B cell (primary cell): ENCODE measurements around the gene PINLYP. TPM values are rescaled to one million over a fixed set of nuclear protein-coding genes. Genes with fewer than 3 reads are reported as not detected.
"Not testable (repeated sequence)": the region's sequence is repeated elsewhere in the genome, so short reads cannot be mapped to it uniquely, and the experiment has no call there.

ENCODE experiments used
- ATAC-seq: fragments of 200-7000 bp; cut with Tn5 transposase; one replicate; pipeline ENCODE4 v1.10.0; 2021; ENCODE audit warnings: low read depth, mild to moderate bottlenecking, moderate number of reproducible peaks, moderate library complexity
- CTCF ChIA-PET: fragments of 350-600 bp; sonication (Branson Sonifier 250); formaldehyde crosslinking; loops from one replicate; lab custom pipeline; 2021; ENCODE audit warnings: antibody characterized with exemption, inconsistent platforms; lab: Charles Lee
- POLR2A ChIA-PET: fragments of 350-600 bp; sonication (Branson Sonifier 250); formaldehyde crosslinking; loops from one replicate; lab custom pipeline; 2021; ENCODE audit warnings: antibody characterized with exemption; lab: Charles Lee
- DNase-seq: peaks from one replicate; pipeline ENCODE4 v3.0.0; 2013
- H2AFZ ChIP-seq: 2 replicates; pipeline ENCODE4 v1.6.1; 2012; ENCODE audit warnings: mild to moderate bottlenecking, low read depth, low read length; ENCODE audit not compliant: insufficient read depth, poor library complexity, severe bottlenecking
- H3K27ac ChIP-seq, 2 donors: 1 replicate in 1 of 2; 2 replicates in 1 of 2; pipeline ENCODE4 v1.5.1; 2012 to 2013; ENCODE audit warnings: low read length in 2 of 2, mild to moderate bottlenecking in 2 of 2, moderate library complexity in 1 of 2
- H3K27me3 ChIP-seq, 4 experiments: fragments of 200-600 bp in 1 of 4; sonication (generic) in 1 of 4; replicated peaks in 1 of 4; 1 replicate in 2 of 4; 2 replicates in 2 of 4; pipeline versions ENCODE4 v1.6.1 to v1.7.0; 2013 to 2016; ENCODE audit warnings: low read length in 3 of 4, mild to moderate bottlenecking in 2 of 4, mixed read lengths in 1 of 4, moderate library complexity in 1 of 4; ENCODE audit not compliant: insufficient read depth in 4 of 4, control insufficient read depth in 3 of 4; ENCODE audit errors: control extremely low read depth in 1 of 4
- H3K36me3 ChIP-seq, 2 experiments: replicated peaks in 1 of 2; 1 replicate in 1 of 2; 2 replicates in 1 of 2; pipeline versions ENCODE4 v1.6.1 to v1.7.1; 2013; ENCODE audit warnings: low read length in 1 of 2; ENCODE audit not compliant: insufficient read depth in 2 of 2, control insufficient read depth in 1 of 2; ENCODE audit errors: control extremely low read depth in 1 of 2, extremely low read depth in 1 of 2
- H3K4me1 ChIP-seq, 2 donors: fragments of 200-600 bp in 1 of 2; sonication (generic) in 1 of 2; 1 replicate in 1 of 2; 2 replicates in 1 of 2; pipeline versions ENCODE4 v1.5.1 to v1.6.1; 2013 to 2017; ENCODE audit warnings: low read length in 2 of 2; ENCODE audit not compliant: control insufficient read depth in 2 of 2, insufficient read depth in 2 of 2
- H3K4me2 ChIP-seq: replicated peaks from 2 replicates; pipeline ENCODE3; 2012; ENCODE audit warnings: mild to moderate bottlenecking, low read depth, low read length; ENCODE audit not compliant: poor library complexity, severe bottlenecking
- H3K4me3 ChIP-seq, 5 experiments: fragments of 200-600 bp in 1 of 5; sonication (generic) in 1 of 5; 1 replicate in 3 of 5; 2 replicates in 2 of 5; pipeline versions ENCODE4 v1.5.1 to v1.7.0; 2011 to 2016; ENCODE audit warnings: low read length in 4 of 5, mild to moderate bottlenecking in 4 of 5, low read depth in 2 of 5, control low read depth in 1 of 5, moderate library complexity in 1 of 5; ENCODE audit not compliant: insufficient read depth in 1 of 5; ENCODE audit errors: control extremely low read depth in 1 of 5, extremely low read depth in 1 of 5
- H3K79me2 ChIP-seq: fragments of 200-600 bp; sonication (generic); one replicate; pipeline ENCODE4 v1.6.0; 2016; ENCODE audit warnings: low read length; ENCODE audit not compliant: control insufficient read depth, insufficient read depth
- H3K9ac ChIP-seq: fragments of 200-600 bp; sonication (generic); 2 replicates; pipeline ENCODE4 v1.6.1; 2017; ENCODE audit warnings: mild to moderate bottlenecking, low read length, moderate library complexity
- H3K9me3 ChIP-seq, 3 donors: one replicate each; pipeline versions ENCODE4 v1.6.1 to v1.7.1; 2013; ENCODE audit warnings: low read length in 2 of 3; ENCODE audit not compliant: control insufficient read depth in 2 of 3, insufficient read depth in 1 of 3; ENCODE audit errors: control extremely low read depth in 1 of 3
- H4K20me1 ChIP-seq: 2 replicates; pipeline ENCODE4 v1.6.0; 2012; ENCODE audit warnings: mild to moderate bottlenecking, low read length; ENCODE audit not compliant: insufficient read depth, control insufficient read depth, poor library complexity, severe bottlenecking
- H3K27ac Mint-ChIP-seq: one replicate; pipeline ENCODE4 v1.8.0; 2021; ENCODE audit warnings: mixed read lengths
- H3K27me3 Mint-ChIP-seq: one replicate; pipeline ENCODE4 v1.8.0; 2021; ENCODE audit warnings: mixed read lengths
- H3K4me1 Mint-ChIP-seq: one replicate; pipeline ENCODE4 v1.8.0; 2021; ENCODE audit warnings: mixed read lengths
- H3K4me3 Mint-ChIP-seq: one replicate; pipeline ENCODE4 v1.8.0; 2021; ENCODE audit warnings: mixed read lengths
- H3K9me3 Mint-ChIP-seq: one replicate; pipeline ENCODE4 v1.8.0; 2022; ENCODE audit warnings: mixed read lengths; ENCODE audit not compliant: insufficient read depth
- EZH2 ChIP-seq: IDR thresholded peaks from 2 replicates; pipeline ENCODE4 v1.6.1; 2012; ENCODE audit warnings: borderline replicate concordance, low read depth, mild to moderate bottlenecking, moderate library complexity, low read length; ENCODE audit not compliant: insufficient read depth, poor library complexity, severe bottlenecking
- WGBS: methylation state at CpG from one replicate; pipeline ENCODE4 v1.1.5; 2013; ENCODE audit warnings: missing lambda C conversion rate; ENCODE audit not compliant: insufficient coverage; 5-methylcytosine and 5-hydroxymethylcytosine counted together
- intact Hi-C: fragments of 100-400 bp; cut with micrococcal nuclease; formaldehyde crosslinking; loops from one replicate; pipeline ENCODE4 v1.10.0; 2022
- polyA plus RNA-seq: library from polyadenylated mRNA; depleted of rRNA; stranded (reverse); fragments of >200 nt; gene quantifications from 2 replicates; pipeline ENCODE4 v1.2.3, GENCODE V29; 2012
- total RNA-seq, 2 donors: library from RNA; stranded (reverse); fragments of 120-200 nt in 1 of 2; gene quantifications; 1 replicate in 1 of 2; 2 replicates in 1 of 2; pipeline versions ENCODE4 v1.2.3 to v1.2.4, GENCODE V29; 2013 to 2022
- TF ChIP-seq, protein P1 (sequence below): fragments of 200-600 bp; IDR thresholded peaks from one replicate; pipeline ENCODE4 v1.8.0; 2022; ENCODE audit warnings: antibody characterized with exemption, mild to moderate bottlenecking

PINLYP gene
- total and polyA plus RNA-seq, 2 donors (not counting 1 experiment from before 2014, with no cell fraction given) = 2.0 to 2.9 TPM

DNA sequence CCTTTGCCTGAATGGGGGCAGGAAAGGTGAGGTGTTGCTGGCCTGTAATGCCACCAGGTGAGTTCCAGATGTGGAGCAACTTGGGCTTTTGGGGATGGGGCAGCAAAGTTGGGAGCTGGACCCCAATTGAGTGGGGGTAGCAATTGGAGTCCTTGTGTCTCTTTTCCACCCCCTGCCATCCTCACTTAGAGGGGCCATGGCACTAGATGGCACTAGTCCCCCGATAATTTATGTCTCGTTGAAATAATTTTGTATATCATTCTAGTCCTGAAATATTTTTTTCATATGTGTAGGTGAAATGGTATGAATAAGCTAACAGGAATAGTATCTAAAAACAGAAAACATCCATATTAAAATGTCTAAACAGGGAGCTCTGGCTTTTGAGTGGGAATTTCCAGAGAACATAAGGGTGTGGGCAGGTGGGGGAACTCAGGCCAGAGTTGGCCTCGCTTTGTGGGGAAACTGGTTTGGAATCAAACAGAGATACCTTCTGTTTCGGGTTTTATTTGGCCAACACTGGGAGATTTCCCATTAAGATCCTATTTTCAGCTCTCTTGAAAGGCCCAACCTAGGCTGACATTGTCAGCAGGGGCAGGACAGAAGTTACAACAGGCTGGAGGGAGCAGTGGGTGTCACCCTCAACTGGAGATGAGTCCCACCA, 24.2 kb downstream of the PINLYP start:
- H3K9me3 ChIP-seq = no peaks in the 10 kb centered on the region
- no peak overlapping the region for H3K27ac ChIP-seq
- Mint-ChIP-seq H3K4me3 (no peak overlapping the region), H3K27me3 (no peaks in the 10 kb centered on the region), H3K9me3 (no peaks in the 10 kb centered on the region), H3K4me1 (peaks cover 44% of the 10 kb centered on the region), H3K27ac (no peak overlapping the region)
- peaks cover 42% of the 10 kb centered on the region for H3K79me2 ChIP-seq
- H3K4me2 ChIP-seq = no peak overlapping the region
- POLR2A ChIA-PET = no interaction called here
- peaks cover 0 to 31% of the 10 kb centered on the region in 2 experiments for H3K36me3 ChIP-seq
- no peak overlapping the region for H2AFZ ChIP-seq
- intact Hi-C loops = no loop called here
- DNase-seq = no peak
- H4K20me1 ChIP-seq = no peaks in the 10 kb centered on the region
- no peak overlapping the region for H3K4me3 ChIP-seq
- ATAC-seq = no peak
- no peak overlapping the region for H3K9ac ChIP-seq
- peaks cover 27 to 39% of the 10 kb centered on the region in 2 donors for H3K4me1 ChIP-seq
- TF ChIP-seq, protein P1, sequence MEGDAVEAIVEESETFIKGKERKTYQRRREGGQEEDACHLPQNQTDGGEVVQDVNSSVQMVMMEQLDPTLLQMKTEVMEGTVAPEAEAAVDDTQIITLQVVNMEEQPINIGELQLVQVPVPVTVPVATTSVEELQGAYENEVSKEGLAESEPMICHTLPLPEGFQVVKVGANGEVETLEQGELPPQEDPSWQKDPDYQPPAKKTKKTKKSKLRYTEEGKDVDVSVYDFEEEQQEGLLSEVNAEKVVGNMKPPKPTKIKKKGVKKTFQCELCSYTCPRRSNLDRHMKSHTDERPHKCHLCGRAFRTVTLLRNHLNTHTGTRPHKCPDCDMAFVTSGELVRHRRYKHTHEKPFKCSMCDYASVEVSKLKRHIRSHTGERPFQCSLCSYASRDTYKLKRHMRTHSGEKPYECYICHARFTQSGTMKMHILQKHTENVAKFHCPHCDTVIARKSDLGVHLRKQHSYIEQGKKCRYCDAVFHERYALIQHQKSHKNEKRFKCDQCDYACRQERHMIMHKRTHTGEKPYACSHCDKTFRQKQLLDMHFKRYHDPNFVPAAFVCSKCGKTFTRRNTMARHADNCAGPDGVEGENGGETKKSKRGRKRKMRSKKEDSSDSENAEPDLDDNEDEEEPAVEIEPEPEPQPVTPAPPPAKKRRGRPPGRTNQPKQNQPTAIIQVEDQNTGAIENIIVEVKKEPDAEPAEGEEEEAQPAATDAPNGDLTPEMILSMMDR = no peak
- TF ChIP-seq EZH2 = no peak
- CTCF ChIA-PET = interaction anchor here (0.6 to 1.3 kb wide), 5 partner anchors 18 to 45 kb away, joined by 3 to 6 read pairs (median 3); no protein-coding TSS in a partner anchor
- 100% methylated on average over 1 of the region's 4 CpGs for WGBS
- H3K27me3 ChIP-seq = no peaks in the 10 kb centered on the region

DNA sequence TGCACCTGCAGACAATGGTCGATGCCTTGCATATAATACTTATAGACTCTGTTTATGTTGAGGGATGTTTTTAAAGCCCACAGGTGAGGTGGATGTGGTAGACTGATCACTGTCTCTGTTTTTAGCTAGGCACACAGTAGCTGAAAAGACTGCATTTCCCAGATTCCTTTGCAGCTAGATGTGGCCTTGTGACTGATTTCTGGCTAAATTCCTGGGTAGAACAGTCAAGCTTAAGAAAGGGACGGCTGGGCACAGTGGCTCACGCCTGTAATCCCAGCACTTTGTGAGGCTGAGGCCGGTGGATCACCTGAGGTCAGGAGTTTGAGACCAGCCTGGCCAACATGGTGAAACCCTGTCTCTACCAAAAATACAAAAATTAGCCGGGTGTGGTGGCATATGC, 24.7 kb downstream of the PINLYP start:
- H3K9ac ChIP-seq, H3K27me3 ChIP-seq, H3K9me3 Mint-ChIP-seq, H3K9me3 ChIP-seq, H3K27ac Mint-ChIP-seq, H3K27me3 Mint-ChIP-seq, H3K4me2 ChIP-seq, H2AFZ ChIP-seq, H4K20me1 ChIP-seq, H3K27ac ChIP-seq, H3K4me3 Mint-ChIP-seq, POLR2A ChIA-PET, DNase-seq, H3K4me3 ChIP-seq, intact Hi-C loops, ATAC-seq: not testable (repeated sequence)
- peaks cover 44% of the 10 kb centered on the region for H3K4me1 Mint-ChIP-seq
- H3K36me3 ChIP-seq = peaks cover 0 to 31% of the 10 kb centered on the region in 2 experiments
- CTCF ChIA-PET = interaction anchor here (1.1 to 1.3 kb wide), 3 partner anchors 18 to 45 kb away, joined by 3 to 6 read pairs (median 4); no protein-coding TSS in a partner anchor
- WGBS = 100% methylated on average over 1 of the region's 5 CpGs
- H3K79me2 ChIP-seq = peaks cover 37% of the 10 kb centered on the region
- H3K4me1 ChIP-seq = peaks cover 27 to 33% of the 10 kb centered on the region in 2 donors
